ENCODE data around the gene TIMD4. TPM values are rescaled to one million over a fixed set of nuclear protein-coding genes. Genes with fewer than 3 reads are reported as not detected.

TIMD4 gene
- total and polyA plus RNA-seq, 8 donors, result 0.45 to 3.7 (median 2.0) TPM; not detected in 5

GRCh38 chr5:156956321-156956720 lies 6.7 kb downstream of the TIMD4 start:
- no peak for DNase-seq
- H3K27me3 ChIP-seq, result no peaks in the 10 kb centered on the region
- H3K27ac ChIP-seq, result no peak overlapping the region
- intact Hi-C loops (cut with DNase I; ENCODE audit: low total_unique reads), result no loop called here
- TF ChIP-seq EP300 (IDR thresholded peaks at IDR 0.05) (no peak), POLR2AphosphoS5 (IDR thresholded peaks at IDR 0.05) (no peak)
- H3K4me3 ChIP-seq, result no peak overlapping the region
- no peaks in the 10 kb centered on the region for H3K9me3 ChIP-seq
- H3K4me1 ChIP-seq, result no peaks in the 10 kb centered on the region
- no peaks in the 10 kb centered on the region for H3K36me3 ChIP-seq

- Histone ChIP-seq H3K4me3 (no peak overlapping the region), H3K27me3 (no peaks in the 10 kb centered on the region), H3K9me3 (no peaks in the 10 kb centered on the region), H3K27ac (no peak overlapping the region), H3K4me1 (no peaks in the 10 kb centered on the region), H3K36me3 (no peaks in the 10 kb centered on the region)
- intact Hi-C loops (cut with DNase I; ENCODE audit: low total_unique reads), result no loop called here
- DNase-seq, result no peak
- TF ChIP-seq CTCF (IDR thresholded peaks at IDR 0.05) (no peak), POLR2AphosphoS5 (IDR thresholded peaks at IDR 0.05) (no peak), POLR2A (IDR thresholded peaks at IDR 0.05) (no peak)
- 88 to 96% (median 93%) methylated on average over 13 of the region's 13 CpGs for WGBS, 5 donors
Measured at GRCh38 chr5:156951359-156951758, 11.7 kb downstream of the TIMD4 start.

GRCh38 chr5:156950716-156951115 lies 12.3 kb downstream of the TIMD4 start:
- Histone ChIP-seq H3K27me3 (no peaks in the 10 kb centered on the region), H3K36me3 (no peaks in the 10 kb centered on the region), H3K4me1 (no peaks in the 10 kb centered on the region), H3K27ac (no peak overlapping the region), H3K4me3 (no peak overlapping the region), H3K9me3 (no peaks in the 10 kb centered on the region)
- intact Hi-C loops (cut with DNase I; ENCODE audit: low total_unique reads), result no loop called here
- TF ChIP-seq CTCF (IDR thresholded peaks at IDR 0.05), result no peak
- TF ChIP-seq EP300 (IDR thresholded peaks at IDR 0.05), result no peak
- no peak for TF ChIP-seq POLR2A (IDR thresholded peaks at IDR 0.05)
- TF ChIP-seq POLR2AphosphoS5 (IDR thresholded peaks at IDR 0.05), result no peak
- 61 to 72% (median 62%) methylated on average over 3 of the region's 3 CpGs for whole genome bisulfite sequencing, 5 donors
- no peak for DNase-seq

- Histone ChIP-seq H3K4me1 (no peaks in the 10 kb centered on the region), H3K27ac (no peak overlapping the region), H3K9me3 (no peaks in the 10 kb centered on the region), H3K4me3 (no peak overlapping the region), H3K36me3 (no peaks in the 10 kb centered on the region), H3K27me3 (no peaks in the 10 kb centered on the region)
- intact Hi-C loops (cut with DNase I; ENCODE audit: low total_unique reads), result no loop called here
- DNase-seq, result no peak
- TF ChIP-seq EP300 (IDR thresholded peaks at IDR 0.05) (no peak), CTCF (IDR thresholded peaks at IDR 0.05) (no peak), POLR2A (IDR thresholded peaks at IDR 0.05) (no peak), POLR2AphosphoS5 (IDR thresholded peaks at IDR 0.05) (no peak)
Measured at GRCh38 chr5:156949424-156949823, 13.6 kb downstream of the TIMD4 start.

- no peak for DNase-seq
- no peaks in the 10 kb centered on the region for H3K9me3 ChIP-seq
- no peak for TF ChIP-seq POLR2A (IDR thresholded peaks at IDR 0.05)
- no peak for TF ChIP-seq EP300 (IDR thresholded peaks at IDR 0.05)
- TF ChIP-seq POLR2AphosphoS5 (IDR thresholded peaks at IDR 0.05), result no peak
- TF ChIP-seq CTCF (IDR thresholded peaks at IDR 0.05), result no peak
- no peaks in the 10 kb centered on the region for H3K27me3 ChIP-seq
- H3K4me1 ChIP-seq, result no peaks in the 10 kb centered on the region
- H3K27ac ChIP-seq, result no peak overlapping the region
- WGBS, 5 donors, result 65 to 87% (median 79%) methylated on average over 3 of the region's 3 CpGs
- intact Hi-C loops (cut with DNase I; ENCODE audit: low total_unique reads), result no loop called here
- no peaks in the 10 kb centered on the region for H3K36me3 ChIP-seq
- H3K4me3 ChIP-seq, result no peak overlapping the region
Measured at GRCh38 chr5:156947925-156948324, 15.1 kb downstream of the TIMD4 start.

Data from stomach (tissue), 9 donors.